HEK293 (cell line): ENCODE results near the gene GNAS-AS1.
A peak's percentile ranks its signal among the peaks of the same experiment; 100 is the strongest.
"Not testable (repeated sequence)": the region's sequence is repeated elsewhere in the genome, so short reads cannot be mapped to it uniquely, and the experiment has no call there.

Source experiments
- CTCF ChIA-PET: fragments of 350-600 bp; formaldehyde crosslinking; extraction: SDS; loops from one replicate; lab custom pipeline; 2021; ENCODE audit warnings: antibody characterized with exemption; lab: Yijun Ruan, JAX
- POLR2A ChIA-PET: fragments of 300-600 bp; formaldehyde crosslinking; extraction: SDS; loops from one replicate; lab custom pipeline; 2020; ENCODE audit warnings: antibody characterized with exemption, inconsistent platforms; lab: Yijun Ruan, JAX
- H3K27ac ChIP-seq: fragments of 200-500 bp; sonication (Bioruptor generic); 2 replicates; pipeline ENCODE4 v1.5.1; 2014; ENCODE audit warnings: low read depth, low read length, control low read depth, inconsistent platforms; ENCODE audit errors: extremely low read depth
- H3K36me3 ChIP-seq, 2 experiments: fragments of 200-500 bp in 1 of 2; sonication (Bioruptor generic) in 1 of 2; 1 replicate in 1 of 2; 2 replicates in 1 of 2; pipeline ENCODE4 v1.5.1; 2014 to 2017; ENCODE audit warnings: inconsistent platforms in 2 of 2, low read length in 2 of 2; ENCODE audit not compliant: control insufficient read depth in 2 of 2, insufficient read depth in 1 of 2
- H3K4me1 ChIP-seq: fragments of 200-500 bp; sonication (Bioruptor generic); 2 replicates; pipeline ENCODE4 v1.5.1; 2014; ENCODE audit warnings: mild to moderate bottlenecking, low read length, inconsistent platforms; ENCODE audit not compliant: control insufficient read depth, insufficient read depth
- H3K4me3 ChIP-seq: 2 replicates; pipeline ENCODE4 v1.5.1; 2011; ENCODE audit warnings: low read depth, mild to moderate bottlenecking, control low read depth, low read length, moderate library complexity
- H3K9me3 ChIP-seq: fragments of 200-500 bp; sonication (Bioruptor generic); 2 replicates; pipeline ENCODE4 v1.5.1; 2014; ENCODE audit warnings: low read depth, low read length, inconsistent platforms; ENCODE audit not compliant: control insufficient read depth, insufficient read depth
- BCL6B ChIP-seq: fragments of 450-650 bp; formaldehyde crosslinking; IDR thresholded peaks from 2 replicates; pipeline ENCODE4 v1.5.1; 2017; ENCODE audit warnings: missing biosample characterization, missing genetic modification characterization
- REST ChIP-seq: fragments of 450-650 bp; formaldehyde crosslinking; IDR thresholded peaks from 2 replicates; pipeline ENCODE4 v1.5.1; 2016; ENCODE audit warnings: missing biosample characterization, missing genetic modification characterization
- SCRT2 ChIP-seq: fragments of 450-650 bp; formaldehyde crosslinking; IDR thresholded peaks from 2 replicates; pipeline ENCODE4 v1.5.1; 2016; ENCODE audit warnings: missing biosample characterization, missing genetic modification characterization
- SP3 ChIP-seq: fragments of 450-650 bp; formaldehyde crosslinking; IDR thresholded peaks from 2 replicates; pipeline ENCODE4 v1.5.1; 2016; ENCODE audit warnings: missing biosample characterization, missing genetic modification characterization
- ZFP3 ChIP-seq: fragments of 450-650 bp; formaldehyde crosslinking; IDR thresholded peaks from 2 replicates; pipeline ENCODE4 v1.5.1; 2016; ENCODE audit warnings: low read depth, missing biosample characterization, missing genetic modification characterization
- ZNF670 ChIP-seq: fragments of 450-650 bp; formaldehyde crosslinking; IDR thresholded peaks from 2 replicates; pipeline ENCODE4 v1.5.1; 2016; ENCODE audit warnings: missing biosample characterization, missing genetic modification characterization, low read depth
- ZNF701 ChIP-seq: fragments of 450-650 bp; formaldehyde crosslinking; IDR thresholded peaks from 2 replicates; pipeline ENCODE4 v1.5.1; 2016; ENCODE audit warnings: missing biosample characterization, missing genetic modification characterization
- ZNF704 ChIP-seq: fragments of 450-650 bp; formaldehyde crosslinking; IDR thresholded peaks from 2 replicates; pipeline ENCODE4 v1.5.1; 2016; ENCODE audit warnings: missing biosample characterization, missing genetic modification characterization
- ZNF791 ChIP-seq: fragments of 450-650 bp; formaldehyde crosslinking; IDR thresholded peaks from 2 replicates; pipeline ENCODE4 v1.5.1; 2016; ENCODE audit warnings: missing biosample characterization, missing genetic modification characterization

The GNAS-AS1 gene

DNA sequence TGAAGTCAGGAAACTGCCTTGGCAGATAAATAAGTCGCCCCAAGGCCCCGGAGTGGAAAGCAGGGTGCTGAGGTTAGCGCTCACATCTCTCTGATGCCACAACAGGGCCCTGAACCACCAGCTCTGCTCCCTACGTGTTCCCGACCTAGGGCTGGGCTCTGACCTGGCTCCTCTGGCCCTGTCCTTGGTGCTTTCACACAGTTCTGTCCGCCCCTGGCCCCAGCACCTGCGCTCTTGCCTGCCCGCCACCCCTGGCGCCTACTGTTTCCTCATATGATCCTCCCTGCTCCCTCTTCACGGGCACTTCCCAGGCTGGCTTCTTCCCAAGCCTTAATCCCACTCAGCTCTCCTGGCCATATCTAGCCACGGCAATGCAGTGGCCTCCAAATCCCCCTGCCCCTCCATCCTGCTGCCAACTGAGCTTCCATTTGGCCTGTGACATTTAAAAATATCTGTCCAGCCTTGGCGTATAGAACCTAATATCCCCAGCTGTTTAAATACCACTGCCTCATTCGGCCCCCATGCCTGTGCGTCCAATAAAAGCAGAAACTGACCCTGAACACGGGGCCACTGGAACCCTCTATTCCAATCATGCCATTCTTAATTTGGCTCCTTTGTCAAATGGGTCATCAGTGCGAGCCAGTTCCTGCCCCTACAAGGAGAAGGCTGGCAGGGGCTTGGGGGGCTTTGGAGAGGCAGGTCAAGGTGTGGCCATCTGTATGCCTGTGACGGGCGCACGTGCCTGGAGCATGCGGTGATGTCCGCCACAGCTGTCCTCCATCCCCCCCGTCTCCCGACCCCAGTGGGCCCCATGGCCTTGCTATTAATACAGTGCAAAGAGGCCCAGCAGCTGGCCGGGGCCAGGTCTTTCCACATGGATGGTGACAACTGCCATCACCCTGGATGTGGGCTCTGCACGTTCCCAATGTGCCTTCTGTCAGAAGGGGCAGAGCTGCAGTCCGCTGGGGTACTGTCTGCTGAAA, 27.7 kb downstream of the GNAS-AS1 start:
- Histone ChIP-seq H3K9me3 (no peaks in the 10 kb centered on the region), H3K4me3 (no peak overlapping the region), H3K36me3 (peaks cover 0 to 92% of the 10 kb centered on the region in 2 experiments; a peak in 1 of 3 replicates), H3K4me1 (no peaks in the 10 kb centered on the region), H3K27ac (no peak overlapping the region)
- POLR2A ChIA-PET: no interaction called here
- CTCF ChIA-PET: no interaction called here
- no peak for TF ChIP-seq BCL6B (tag by site-specific recombination)
- 0 out of 2 replicates have a peak, but pooled peaks have one; percentile 32 for TF ChIP-seq REST

DNA sequence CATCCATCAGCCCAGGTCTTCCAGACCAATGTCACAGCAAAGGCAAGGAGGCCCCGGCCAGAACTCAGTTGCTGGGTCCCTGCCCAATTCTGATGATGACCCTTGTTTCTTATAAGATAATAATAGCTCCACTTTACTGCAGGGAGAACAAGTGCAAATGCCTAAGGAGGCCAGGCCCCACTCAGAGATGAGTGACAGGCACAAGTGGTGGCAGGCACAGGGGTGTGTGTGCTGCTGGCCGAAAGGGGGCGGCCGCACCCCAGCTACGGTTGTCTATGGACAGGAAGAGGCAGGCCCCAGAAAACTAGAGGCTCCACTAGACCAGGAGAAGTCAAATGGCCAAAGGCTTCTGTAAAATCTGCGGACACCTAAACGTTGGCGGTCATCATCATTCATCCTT, 28.6 kb downstream of the GNAS-AS1 start:
- no peaks in the 10 kb centered on the region for H3K9me3 ChIP-seq
- CTCF ChIA-PET: no interaction called here
- H3K36me3 ChIP-seq: peaks cover 0 to 91% of the 10 kb centered on the region in 2 experiments; a peak in 1 of 3 replicates
- no peak for TF ChIP-seq SP3
- no peak for TF ChIP-seq ZNF704 (tag by site-specific recombination)
- TF ChIP-seq ZNF701 (tag by site-specific recombination): no peak
- TF ChIP-seq ZNF670 (tag by site-specific recombination): no peak
- POLR2A ChIA-PET: no interaction called here
- no peak overlapping the region for H3K4me3 ChIP-seq
- no peak overlapping the region for H3K27ac ChIP-seq
- H3K4me1 ChIP-seq: no peaks in the 10 kb centered on the region

DNA sequence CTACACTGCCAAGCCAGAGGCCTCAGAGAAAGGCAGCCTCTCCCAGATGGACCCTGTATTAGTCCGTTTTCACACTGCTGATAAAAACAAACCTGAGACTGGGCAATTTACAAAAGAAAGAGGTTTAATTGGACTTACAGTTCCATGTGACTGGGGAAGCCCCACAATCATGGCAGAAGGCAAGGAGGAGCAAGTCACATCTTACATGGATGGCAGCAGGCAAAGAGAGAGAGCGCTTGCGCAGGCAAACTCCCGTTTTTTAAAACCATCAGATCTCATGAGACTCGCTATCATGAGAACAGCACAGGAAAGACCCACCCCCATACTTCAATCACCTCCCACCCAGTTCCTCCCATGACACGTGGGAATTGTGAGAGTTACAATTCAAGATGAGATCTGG, 30.2 kb downstream of the GNAS-AS1 start:
- POLR2A ChIA-PET, CTCF ChIA-PET, H3K9me3 ChIP-seq, H3K4me1 ChIP-seq, H3K4me3 ChIP-seq, H3K27ac ChIP-seq: not testable (repeated sequence)
- peaks cover 0 to 90% of the 10 kb centered on the region in 2 experiments; a peak in 1 of 3 replicates for H3K36me3 ChIP-seq

DNA sequence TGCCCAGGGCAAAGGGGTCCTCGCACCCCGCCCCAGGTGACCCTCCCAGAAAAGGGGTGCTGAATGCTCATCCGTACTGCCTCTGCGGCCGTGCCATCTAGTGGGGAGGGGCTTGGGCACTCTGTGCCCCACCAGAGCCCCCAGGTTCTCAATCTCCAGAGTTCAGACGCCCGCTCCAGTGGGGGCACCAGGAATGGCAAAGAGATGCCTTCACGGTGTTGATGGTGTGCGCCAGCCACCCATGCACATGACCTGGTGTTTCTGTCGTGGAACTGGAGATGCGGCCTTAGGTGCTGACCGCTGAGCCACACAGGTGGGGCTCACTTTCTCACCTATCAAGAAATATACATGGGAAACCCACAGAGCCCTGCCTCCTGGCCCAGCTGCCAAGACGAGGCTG, 30.8 kb downstream of the GNAS-AS1 start:
- H3K4me1 ChIP-seq: no peaks in the 10 kb centered on the region
- POLR2A ChIA-PET: no interaction called here
- TF ChIP-seq SP3 (no peak), ZFP3 (tag by site-specific recombination) (no peak), SCRT2 (peak; percentile 28; the same call in 1 of the 2 replicates), ZNF791 (tag by site-specific recombination) (no peak)
- CTCF ChIA-PET: no interaction called here
- no peaks in the 10 kb centered on the region for H3K9me3 ChIP-seq
- H3K27ac ChIP-seq: no peak overlapping the region
- H3K4me3 ChIP-seq: no peak overlapping the region
- H3K36me3 ChIP-seq: peaks cover 0 to 84% of the 10 kb centered on the region in 2 experiments; a peak in 1 of 3 replicates
